HG03571 (cell line): ENCODE data around the gene STRN3.
"Not testable (repeated sequence)": the region's sequence is repeated elsewhere in the genome, so short reads cannot be mapped to it uniquely, and the experiment has no call there.

Source experiments
- ATAC-seq: cut with Tn5 transposase; IDR thresholded peaks from one replicate; pipeline ENCODE4 v1.9.1; 2021; ENCODE audit not compliant: unreplicated experiment

STRN3 gene

DNA sequence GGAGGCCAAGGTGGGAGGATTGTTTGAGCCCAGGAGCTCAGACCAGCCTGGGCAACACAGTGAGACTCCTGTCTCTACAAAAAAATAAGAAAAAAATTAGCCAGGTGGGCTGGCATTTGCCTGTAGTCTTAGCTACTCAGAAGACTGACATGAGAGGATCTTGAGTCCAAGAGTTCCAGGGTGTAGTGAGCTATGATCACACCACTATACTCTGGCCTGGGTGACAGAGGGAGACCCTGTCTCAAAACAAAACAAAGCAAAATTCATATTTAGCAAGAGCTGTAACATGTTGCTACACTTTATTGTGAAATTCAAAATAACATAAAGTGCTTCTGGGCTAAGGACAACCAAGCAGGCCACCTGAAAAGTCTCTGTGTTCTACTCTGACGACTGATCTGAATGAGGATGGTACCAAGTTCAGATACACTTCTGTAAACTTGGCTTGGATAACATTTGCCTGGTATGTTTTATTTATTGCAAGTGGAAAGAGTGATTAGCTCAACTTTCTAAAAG is 11.6 kb upstream of the STRN3 start:
- no peak for ATAC-seq

DNA sequence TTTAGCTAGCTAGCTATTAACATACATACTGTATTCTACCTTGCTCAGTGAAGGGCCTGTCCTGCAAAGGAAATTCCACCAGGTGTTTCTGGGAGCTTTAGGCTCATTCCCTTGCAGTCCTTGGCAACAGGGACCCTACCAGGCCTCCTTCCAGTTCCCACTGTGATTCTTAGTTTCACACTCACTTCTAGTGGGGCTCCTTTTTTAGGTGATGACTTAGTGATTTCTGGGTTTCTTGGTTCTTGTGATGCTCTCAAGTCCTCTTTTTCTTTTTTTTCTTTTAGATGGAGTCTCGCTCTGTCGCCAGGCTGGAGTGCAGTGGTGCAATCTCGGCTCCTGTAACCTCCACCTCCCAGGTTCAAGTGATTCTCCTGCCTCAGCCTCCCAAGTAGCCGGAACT is 10.4 kb upstream of the STRN3 start:
- ATAC-seq: no peak

DNA sequence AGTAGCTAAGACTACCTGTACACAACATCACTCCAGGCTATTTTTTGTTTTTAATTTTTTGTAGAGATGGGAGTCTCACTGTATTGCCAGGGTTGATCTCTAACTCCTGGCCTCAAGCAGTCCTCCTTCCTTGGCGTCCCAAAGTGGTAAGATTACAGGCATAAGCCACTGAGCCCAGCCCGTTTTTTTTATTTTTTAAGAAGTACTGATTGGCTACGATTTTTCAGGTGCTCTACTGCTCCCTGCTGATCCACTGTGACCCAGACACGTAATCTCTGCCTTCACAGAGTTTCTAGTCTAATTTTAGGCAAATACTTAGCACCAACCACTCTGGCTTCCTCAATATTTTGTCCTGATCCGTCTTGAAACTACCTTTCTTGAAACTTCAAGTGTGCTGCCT is 4.3 kb upstream of the STRN3 start:
- no peak for ATAC-seq

DNA sequence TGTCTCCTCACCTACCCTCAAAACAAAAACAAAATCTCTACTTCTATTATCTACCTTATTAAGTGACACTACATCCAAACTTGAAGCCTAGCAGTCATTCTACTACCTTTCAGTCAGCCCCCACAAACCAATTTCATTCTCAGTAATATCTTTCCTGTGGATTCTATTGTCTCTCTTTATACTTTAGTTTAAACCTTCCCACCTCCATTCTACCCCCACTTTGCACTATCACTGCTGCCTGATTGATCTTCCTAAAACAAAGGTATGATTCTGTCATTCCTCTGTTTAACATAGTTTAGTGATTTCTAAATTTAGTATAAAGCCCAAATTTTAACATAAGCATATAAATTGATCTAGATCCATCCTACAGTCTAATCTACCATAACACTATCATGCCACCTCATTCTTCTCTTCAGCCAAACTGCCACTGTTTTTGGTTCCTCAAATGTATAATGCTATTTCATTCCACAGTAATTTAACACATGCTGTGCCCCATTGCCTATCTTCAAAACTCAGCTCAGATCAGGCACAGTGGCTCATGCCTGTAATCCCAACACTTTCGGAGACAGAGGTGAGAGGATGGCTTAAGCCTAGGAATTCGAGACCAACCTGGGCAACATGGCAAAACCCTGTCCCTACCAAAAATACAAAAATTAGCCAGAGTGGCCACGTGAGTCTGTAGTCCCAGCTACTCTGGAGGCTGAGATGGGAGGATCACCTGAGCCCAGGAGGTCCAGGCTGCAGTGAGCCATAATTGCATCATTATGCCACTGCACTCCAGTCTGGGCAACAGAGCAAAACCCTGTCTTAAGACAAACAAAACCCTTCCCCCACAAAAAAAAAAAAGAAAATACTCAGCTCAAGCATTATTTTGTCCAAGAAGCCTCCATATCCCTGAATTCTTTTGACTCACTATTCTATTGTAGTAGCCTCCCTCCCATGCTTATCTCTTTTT is 3.1 kb upstream of the STRN3 start:
- no peak for ATAC-seq

DNA sequence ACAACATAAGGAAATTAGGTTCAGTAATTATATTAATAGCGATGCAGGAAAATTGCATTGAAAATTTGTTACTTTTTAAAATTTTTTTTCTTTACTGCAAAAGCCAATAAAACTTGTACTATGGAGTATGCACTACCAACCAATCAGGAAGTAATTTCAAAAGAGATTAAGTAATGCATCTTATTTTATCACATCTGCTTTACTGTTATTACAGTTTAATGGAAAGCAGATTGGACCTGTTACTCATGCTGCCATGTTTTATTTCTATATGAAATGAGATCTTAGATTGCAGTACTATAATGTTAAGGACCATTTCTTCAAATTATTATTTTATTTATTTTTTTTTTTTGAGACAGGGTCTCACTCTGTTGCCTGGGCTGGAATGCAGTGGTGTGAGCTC is 1.7 kb upstream of the STRN3 start:
- no peak for ATAC-seq

DNA sequence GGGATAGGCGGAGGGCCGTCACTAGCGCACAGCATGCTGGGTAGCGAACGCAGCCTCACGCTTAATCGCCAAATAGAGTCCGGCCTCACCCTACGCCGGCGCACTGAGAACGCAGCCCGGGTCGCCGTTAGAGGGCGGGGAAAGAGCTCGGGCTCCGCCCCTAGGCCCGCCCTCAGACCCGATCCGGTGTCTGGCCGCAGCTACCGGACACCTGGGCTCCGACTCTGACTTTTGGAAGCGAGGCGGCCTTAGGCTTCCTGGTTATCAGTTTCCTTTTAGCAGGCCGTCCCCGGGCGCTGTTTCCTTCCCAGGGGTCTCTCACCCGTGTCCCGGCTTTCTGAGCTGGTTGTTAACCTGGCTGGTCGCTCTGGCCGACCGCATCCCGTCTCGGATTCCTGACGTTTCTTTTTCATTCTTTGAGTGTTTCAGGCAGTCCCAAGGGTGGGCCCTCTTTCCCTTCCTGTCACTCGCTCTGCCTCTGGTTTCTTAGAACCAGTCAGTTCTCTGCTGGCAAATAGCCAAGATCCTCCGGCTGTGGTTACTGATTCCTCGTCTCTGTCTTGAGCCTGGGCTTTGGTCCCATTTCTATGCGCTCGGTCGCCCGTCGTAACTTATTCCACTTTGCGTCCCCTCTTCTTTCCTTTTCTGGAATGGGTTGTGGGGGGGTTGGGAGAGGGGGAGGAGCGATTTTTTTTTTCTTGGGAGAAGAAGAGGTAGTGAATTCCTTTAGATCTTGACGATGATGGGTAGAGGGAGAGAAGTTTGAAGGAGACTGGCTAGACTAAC is 464 bp upstream of the STRN3 start:
- ATAC-seq: peak; percentile 85

DNA sequence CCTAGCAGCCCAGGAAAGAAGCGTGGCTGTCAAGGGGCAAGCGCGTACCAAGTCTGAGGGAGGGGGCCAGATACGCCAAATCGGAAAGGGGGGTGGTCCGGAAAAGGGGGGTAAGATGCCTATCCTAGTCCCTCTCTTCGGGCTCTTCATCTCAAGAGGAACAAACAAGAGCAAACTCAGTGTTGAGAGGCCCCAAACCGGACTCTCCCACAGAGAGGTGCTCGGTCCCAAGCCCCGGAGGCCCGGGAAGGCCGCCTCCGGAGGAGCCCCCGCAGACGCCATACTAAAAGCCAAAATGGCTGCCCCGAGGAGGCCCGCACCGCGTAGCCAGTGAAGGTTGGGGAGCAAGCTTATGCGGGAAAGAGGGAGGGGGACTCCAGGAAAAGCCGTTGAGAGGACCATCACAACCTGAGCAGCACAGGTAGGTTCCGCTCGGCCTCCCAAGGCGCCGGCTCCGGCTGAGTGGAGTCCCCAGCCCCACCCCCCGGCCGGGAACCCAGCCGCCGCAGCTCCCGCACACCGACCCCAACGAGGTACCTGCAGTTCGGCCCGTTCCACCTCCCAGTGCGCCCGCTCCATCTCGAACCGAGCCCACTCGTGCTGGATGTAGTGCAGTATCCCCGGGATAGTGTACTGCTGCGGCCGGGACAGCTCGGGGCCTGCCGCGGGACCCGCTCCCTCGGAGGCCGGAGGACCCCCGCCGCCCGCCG is 657 bp downstream of the STRN3 start, which contains the start of gene AP4S1:
Gene AP4S1 (plus strand): TSS at position 283 of the 710 bp plus-strand sequence. CDS start 40,548 bp downstream, outside the sequence.
- peak; percentile 21 for ATAC-seq

DNA sequence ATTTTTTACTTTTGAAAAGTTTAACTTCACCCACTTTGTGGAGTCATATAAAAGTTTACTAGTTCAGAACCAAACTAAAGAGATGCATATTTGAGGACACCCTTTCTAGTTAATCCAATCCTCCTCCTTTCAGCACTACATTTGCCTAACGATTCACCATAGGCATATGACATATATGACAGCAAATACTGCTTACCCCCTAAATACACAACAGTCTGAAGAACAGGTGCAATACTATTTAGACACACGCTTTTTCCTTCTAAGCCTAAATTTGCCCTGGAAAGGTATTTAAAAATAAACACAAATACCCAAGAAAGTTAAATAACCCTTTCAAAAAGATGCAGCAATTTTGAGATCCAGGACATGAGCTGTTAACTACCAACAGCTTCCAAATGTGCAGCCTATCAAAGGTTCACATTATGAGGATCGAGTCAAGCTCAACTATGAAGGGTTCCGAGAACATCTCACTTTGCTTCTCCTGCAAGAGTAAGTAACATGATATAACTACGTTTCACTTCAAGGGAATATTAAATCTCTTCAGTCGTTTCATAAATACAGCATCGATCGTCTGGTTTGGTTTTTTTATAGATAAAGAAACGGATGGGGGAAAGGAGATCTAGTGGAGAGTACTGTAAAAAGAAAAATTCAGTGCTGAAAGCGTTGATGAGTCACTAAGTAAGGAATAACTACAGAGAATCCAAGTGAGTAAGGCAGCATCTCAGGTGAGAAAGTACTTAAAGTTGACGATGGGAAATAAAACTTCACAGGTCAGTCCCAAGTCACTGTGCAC is 1.4 kb downstream of the STRN3 start:
- no peak for ATAC-seq

DNA sequence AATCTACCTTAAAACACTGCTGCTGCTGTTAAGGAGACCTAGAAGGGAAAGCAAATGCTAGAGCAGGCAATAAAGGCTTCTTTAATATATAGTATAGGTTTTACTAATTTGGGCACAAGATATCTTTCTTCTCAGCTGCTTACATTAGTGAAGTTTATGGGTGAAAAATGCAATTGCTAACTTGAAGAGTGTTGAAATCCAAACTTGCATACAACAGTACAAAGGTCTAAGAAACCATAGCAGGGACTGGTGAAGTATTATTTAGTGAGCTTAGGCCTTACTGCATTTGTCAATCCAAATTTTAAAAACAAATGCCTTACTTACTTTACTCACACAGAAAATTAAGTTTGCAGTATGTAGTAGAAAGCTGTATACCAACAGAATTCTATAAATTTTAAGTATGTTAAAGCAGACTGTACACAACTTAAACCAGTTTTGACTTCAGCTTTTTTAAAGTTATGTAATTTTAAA is 2.1 kb downstream of the STRN3 start:
- ATAC-seq: no peak

DNA sequence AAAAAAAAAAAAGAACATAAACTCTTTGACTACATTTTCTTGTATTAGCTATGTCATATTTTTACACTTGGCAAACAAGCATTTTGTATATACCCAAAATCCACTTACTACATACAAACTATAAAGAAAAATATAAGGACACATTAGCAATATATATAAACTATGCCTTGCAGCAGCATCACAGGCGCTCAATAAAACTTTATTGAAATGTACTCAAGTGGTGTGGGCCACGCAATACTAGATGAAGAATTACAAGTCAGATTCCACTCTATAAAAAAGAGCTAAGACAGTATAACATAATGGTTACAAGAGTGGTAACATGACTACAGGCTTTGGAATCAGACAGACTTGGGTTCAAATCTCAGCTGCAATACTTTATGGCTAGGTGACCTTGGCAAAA is 3.8 kb downstream of the STRN3 start:
- ATAC-seq: no peak

DNA sequence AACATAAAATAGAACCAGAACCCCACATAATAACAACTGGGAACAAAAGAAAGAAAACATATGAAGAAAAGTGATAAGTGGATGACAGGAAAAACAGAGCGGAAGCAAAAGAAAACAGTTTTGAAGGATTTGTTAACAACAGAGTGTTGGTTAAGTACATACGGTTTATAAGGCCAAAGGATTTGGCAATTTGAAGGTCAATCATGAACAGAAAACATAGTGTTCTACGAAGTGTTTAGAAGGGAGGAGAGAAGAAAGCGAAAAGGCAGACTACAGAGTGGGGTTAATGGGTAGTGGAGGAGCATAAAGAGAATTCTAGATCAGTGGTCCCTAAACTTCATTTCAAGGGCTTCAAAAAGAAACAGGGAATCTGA is 4.6 kb downstream of the STRN3 start:
- no peak for ATAC-seq

DNA sequence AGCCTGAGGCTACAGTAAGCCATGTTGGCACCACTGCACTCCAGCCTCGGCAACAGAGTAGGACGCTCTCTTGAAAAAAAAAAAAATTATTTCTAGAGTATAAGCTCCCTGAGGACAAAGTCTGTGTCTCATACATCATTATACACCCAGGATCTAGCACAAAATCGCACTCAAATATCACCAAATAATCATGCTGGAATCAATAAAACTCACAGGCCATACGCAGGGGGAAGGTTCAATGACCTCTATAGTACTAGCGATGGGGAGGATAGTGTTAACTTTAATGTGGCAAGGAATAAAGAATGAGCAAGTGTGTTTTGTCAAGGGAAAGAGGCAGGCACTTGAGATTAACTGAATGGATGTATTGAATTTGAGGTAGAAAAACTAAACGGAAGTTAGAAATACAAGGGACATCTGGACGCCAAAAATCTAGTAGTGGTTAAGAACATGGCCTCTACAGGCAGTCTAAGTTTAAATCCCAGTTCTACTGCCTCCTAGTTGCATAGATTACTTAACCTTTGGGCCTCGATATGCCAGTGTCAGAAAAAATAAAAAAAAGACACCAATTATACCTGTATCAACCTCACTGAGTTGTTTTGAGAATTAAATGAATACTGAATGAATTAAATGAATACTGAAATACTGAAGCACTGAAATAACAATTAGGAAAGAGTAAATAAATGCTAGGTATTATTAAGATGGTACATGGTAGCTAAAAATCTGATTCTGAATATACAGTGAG is 5.2 kb downstream of the STRN3 start:
- ATAC-seq: no peak

DNA sequence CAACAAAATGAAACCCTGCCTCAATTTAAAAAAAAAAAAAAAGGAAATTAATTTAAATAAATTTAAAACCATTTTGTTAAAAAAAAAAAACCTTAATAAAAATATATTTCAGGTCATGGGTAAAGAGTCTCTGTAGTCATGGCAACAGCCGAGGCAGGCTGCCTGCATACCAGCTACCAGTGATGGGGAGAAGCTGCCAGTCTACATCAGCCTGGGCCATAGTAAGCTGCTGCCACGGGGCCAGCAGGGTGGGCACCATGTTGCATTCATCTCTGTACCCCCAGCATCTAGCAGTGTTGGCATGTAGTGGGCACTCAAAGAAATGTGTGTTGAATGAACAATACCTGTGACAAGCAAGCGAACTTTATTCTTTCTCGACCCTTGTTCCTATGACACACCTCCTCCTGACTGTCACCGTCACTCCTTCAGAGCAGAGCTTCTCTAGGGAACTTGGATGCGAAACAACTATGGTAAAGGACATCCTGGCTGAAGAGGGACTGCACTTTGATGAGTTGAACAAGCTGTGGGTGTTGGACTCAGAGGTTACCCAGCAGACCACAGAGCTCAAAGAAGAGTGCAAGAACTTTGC is 8.0 kb downstream of the STRN3 start:
- no peak for ATAC-seq

DNA sequence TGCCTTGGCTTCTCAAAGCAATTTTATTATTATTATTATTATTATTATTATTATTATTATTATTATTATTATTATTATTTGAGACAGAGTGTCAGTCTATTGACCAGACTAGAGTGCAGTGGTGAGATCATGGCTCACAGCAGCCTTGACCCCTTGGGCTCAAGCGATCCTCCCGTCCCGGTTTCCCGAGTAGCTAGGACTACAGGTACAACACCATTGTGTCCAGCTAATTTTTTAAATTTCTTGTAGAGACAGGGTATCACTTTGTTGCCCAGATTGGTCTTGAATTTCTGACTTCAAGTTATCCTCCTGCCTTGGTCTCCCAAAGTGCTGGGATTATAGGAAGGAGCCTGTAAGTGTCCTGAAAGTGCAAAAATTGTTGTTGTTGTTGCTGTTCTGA is 12.3 kb downstream of the STRN3 start:
- ATAC-seq: no peak

DNA sequence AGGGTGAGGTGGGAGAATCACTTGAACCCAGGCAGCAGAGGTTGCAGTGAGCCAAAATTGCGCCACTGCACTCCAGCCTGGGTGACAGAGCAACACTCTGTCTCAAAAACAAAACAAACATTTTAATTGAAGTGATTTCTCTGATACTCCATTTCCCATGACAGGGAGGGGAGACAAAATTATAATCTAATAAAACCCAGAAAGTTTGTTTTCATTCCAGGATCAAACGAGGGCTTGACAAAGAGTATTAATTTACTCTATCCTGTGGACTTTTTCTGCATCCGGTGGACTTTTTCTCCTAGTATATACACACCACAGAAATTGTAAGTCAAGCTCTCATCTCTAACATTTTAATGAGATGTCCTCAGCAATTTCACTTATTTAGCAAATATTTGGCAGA is 15.2 kb downstream of the STRN3 start:
- ATAC-seq: no peak

DNA sequence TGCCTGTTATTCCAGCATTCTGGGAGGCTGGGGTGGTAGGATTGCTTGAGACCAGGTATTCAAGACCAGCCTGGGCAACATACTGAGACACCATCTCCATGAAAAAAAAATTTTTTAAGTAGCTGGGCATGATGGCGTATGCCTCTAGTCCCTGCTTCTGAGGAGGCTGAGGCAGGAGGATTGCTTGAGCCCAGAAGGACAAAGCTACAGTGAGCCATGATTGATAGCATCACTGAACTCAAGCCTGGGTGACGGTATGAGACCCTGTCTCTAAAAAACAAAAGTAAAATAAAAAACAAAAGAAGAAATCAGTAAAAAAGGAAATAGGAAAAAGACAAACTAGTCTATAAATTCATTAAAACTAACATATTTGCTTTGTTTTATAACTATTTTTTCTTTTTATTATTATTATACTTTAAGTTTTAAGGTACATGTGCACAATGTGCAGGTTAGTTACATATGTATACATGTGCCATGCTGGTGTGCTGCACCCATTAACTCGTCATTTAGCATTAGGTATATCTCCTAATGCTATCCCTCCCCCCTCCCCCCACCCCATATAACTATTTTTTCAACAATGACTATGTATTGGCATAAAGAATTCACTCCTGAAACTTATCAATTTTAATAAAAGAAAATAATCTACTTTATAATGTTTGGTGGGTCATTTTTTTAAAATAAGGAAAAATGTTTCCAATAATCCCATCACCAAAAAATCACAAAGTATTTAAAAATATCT is 16.2 kb downstream of the STRN3 start:
- no peak for ATAC-seq

DNA sequence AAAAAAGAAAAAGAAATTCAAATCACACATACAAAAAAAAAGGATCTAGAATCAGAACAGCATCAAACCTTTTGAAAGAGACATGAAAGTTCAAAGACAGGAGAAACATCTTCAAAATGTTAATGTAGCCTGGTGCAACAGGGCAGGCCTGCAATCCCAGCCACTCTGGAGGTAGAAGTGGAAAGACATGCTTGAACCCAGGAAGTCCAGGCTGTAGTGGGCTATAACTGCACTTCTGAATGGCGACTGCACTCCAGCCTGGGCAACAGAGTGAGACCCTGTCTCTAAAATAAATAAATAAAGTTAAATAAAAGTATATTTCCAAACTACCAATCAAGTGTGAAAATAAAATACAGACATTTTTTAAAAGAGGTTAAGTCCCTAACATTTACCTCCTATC is 19.5 kb downstream of the STRN3 start:
- no peak for ATAC-seq

DNA sequence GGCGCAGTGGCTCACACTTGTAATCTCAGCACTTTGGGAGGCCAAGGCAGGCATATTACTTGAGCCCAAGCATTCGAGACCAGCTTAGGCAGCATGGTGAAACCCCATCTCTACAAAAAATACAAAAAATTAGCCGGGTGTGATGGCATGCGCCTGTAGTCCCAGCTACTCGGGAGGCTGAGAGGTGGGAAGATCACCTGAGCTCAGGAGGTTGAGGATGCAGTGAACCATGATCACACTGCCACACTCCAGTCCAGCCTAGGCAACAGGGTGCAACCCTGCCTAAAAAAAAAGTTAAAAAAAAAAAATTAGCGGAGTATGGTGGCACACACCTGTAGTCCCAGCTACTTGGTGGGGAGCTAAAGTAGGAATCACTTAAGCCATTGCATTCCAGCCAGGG is 22.2 kb downstream of the STRN3 start:
- not testable (repeated sequence) for ATAC-seq

DNA sequence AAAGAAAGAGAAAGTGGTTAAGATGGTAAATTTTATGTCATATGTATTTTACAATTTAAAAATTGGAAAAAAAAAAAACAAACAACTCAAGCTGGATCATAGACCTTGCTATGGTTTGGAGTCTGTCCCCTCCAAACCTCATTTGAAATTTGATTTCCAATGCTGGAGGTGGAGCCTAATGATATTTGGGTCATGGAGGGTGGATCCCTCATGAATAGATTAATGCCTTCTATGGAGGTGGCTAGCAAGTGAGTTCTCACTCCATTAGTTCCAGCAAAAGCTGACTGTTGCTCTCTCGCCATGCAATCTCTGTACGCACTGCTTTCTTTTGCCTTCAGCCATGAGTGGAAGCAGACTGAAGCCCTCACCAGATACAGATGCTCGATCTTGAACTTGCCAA is 22.9 kb downstream of the STRN3 start:
- no peak for ATAC-seq
